Activated naive CD8-positive, alpha-beta T cell treated with anti-CD3 and anti-CD28 coated beads, Interleukin-2, amount 50 U/mL, for 16 hours (primary cell): ENCODE results near the gene QSER1.
"Not testable (repeated sequence)": the region's sequence is repeated elsewhere in the genome, so short reads cannot be mapped to it uniquely, and the experiment has no call there.

Source experiments
- DNase-seq: peaks from one replicate; pipeline ENCODE4 v3.0.0-alpha.2; 2020; ENCODE audit warnings: low read depth, low spot score

Gene QSER1

DNA sequence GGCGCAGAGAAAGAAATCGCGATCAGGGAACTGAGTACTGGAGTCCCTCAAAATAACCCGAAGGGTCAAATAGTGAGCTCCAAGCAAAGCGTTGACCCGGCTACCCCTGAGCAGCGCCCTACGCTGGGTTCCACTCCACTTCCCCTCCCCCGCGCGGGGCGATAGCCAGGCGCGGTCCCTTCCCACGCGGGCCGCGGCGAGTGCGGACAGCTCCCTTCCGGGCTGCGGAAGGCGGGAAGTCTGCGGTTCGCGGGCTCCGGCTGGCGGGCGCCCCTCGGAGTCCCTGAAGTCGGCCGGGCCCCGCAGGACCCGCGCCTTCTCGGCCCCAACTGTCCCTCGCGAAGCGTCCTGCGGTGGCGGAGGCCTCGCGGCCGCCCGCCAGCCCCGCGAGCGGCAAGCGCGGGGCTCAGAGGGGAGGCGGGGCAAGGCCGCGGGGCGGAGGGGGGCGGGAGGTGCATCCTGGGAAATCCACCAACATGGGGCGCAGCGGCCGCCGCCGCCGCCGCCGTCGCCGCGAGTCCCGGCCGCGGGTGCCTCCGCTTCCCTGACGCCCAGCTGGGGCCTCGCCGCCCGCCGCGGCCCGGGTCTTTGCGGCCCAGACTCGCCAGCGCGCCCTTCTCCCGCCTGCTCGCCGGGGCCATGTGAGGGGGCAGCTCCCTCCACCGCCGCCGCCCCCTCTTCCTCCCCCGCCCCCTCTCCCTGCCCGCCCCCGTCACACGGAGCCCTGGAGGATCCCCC is at the start of gene QSER1:
Gene QSER1, plus strand, starts transcription at position 457 of the 738 bp plus-strand sequence. CDS start 315 bp downstream, outside the sequence.
- peak; percentile 49 for DNase-seq

DNA sequence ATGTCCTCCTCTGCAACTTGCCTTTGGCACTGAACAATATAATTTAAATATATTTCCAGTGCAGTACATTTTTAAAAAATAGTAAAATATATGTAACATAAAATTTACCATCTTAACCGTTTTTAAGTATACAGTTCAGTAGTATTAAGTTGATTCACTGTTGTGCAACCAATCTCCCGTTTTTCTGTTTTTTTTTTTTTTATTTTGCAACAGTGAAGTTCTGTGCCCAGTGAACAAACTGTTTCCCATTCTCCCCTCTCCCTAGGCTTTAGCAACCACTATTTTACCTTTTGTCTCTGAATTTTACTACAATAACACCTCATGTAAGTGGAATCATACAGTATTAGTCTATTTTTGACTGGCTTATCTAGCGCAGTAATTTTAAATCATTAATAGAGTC is 49.1 kb upstream of the QSER1 start:
- no peak for DNase-seq

DNA sequence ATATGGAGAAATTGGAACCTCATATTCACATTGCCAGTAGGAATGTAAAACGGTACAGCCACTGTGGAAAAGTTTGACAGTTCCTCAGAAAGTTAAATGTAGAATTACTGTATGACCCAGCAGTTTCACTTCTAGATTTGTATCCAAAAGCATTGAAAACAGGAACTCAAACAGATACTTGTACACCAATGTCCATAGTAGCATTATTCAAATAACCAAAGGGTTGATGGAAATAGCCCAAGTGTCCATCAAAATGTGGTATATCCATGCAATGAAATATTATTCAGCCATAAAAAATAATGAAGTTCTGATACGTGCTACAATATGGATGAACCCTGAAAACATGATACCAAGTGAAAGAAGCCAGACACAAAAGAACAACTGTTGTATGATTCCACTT is 45.1 kb upstream of the QSER1 start:
- DNase-seq = no peak

DNA sequence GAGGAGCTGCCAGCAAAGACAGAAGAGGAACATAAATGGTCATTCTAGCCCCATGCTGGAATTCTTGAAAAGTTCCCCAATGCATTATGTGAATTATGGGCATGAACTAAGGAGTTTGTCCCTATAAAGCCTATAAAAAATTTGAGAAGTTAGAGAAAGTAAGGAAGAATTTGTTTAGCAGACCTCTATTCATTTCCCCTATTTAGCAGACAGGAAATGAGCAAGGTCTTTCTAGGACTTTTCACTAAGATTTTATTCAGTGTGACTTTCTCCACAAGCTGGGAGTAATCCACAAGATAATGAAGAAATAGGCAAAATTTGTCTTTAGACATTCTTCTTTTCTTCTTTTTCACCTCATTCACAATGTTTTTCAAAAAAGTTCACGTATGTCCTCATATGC is 42.9 kb upstream of the QSER1 start:
- DNase-seq = no peak

DNA sequence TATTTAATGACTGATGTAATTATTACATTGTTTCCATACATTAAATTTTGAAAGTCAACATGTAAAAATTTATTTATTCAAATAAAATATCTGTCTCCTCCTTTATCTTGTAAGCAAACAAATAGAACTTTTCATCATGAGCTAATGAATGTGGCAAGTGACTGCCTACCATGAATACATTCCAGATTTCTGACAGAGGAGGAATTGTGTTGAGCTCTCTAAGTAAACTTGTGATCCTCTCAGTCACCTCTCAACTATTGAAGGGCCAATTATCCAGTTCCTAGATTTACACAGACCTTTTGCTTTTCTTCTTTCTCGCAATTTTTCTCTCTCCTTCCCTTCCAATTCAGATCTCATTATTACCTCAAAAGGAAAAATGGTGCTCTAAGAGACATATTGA is 41.4 kb upstream of the QSER1 start:
- no peak for DNase-seq

DNA sequence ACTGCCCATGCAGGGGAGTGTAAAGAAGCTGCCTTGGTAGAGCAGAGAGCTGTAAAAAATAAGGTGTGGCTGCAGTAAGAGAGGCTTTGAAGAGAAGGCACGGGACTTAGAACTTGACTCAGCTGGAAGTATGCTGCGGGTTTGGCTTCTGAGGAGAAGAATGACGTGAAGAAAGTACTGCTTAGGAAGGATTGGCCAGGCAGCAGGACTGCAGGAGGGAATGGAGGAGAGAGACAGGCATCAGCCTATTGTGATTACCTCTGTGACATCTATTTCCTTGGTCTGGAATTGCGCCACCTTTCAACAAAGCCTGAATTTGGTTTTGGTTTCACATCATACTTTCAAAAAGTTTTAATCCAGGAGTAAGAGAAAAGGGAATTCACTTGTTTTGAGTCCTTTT is 40.4 kb upstream of the QSER1 start:
- no peak for DNase-seq

DNA sequence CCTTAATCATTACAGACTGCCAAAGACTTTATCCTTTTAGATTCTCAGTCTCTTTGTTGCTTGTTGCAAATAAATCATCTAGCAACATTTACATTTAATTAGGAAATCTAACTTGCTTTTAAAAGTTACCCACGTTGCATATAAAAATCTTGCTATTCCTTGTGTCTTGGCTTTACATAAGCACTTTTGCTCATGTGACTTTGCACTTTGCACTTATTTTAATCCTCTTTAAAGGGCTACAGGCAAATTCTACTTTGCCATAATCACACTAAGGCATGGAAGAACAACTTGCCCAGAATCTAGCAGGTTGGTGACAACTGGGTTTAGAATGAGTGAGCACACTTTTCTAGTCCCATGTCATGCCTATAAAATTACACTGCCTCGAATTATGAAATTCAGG is 37.0 kb upstream of the QSER1 start:
- no peak for DNase-seq

DNA sequence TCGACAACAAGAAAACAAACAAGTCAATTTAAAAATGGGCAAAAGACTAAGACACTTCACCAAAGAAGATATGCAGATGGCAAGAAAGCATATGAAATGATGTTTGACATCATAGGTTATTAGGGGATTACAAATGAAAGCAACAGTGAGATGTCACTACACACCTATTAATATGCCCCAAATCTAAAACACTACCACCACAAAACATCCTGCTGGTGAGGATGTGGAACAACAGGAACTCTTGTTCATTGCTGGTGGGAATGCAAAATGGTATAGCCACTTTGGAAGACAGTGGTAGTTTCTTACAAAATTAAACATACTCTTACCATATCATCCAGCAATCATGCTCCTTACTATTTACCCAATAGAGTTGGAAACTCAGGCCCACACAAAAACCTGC is 33.9 kb upstream of the QSER1 start:
- DNase-seq = no peak

DNA sequence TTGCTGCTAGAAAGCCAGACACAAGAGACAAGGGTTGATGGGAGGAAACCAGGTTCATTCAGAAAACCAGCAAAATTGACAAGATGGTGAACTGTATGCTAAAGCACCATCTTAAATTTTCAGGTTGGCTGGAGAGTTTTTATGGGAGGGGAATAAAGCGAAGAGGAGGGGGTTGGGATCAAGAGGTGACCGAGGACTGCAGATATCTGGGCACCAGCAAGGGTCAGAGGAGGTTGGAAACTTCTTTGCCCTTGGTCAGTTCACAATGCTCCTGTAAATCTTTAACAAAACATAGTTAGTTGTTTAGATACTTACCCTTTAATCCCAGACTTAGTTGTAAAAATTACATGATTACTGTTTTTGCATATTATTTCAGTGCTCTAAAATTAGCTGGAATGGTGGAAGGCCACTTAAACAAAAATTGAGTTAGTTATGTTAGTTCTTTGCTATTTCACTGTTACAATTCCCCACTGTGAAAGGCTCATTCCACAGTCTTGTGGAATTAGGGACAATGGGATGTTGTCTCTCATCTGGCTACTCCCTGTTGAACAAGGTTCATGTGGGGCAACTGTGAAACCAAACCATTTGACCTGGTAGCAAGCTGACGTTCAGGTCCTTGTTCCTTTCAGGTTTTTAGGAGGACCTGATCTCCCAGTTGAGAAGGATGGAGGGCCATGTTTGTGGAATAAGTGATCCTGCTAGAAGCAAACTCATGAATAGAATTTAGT is 30.6 kb upstream of the QSER1 start:
- DNase-seq = no peak

DNA sequence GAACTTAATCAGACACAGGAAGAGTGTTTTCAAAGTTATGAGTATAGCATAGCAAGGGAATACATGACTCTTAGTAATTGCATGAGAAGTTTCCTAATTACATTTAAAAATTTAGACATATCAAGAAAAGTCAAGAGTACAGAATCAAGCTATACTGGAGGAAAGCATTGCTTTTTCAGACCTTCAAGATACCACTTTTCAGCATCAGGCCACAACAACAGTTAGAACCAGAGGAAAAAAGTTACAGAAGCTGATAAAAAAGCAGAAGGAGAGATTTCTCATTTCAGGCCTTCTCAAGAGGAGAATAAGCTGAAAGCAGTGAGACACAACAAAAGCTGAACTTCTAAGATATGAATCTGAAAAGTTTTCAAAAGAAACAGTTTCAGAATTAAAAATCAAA is 28.1 kb upstream of the QSER1 start:
- DNase-seq = no peak

DNA sequence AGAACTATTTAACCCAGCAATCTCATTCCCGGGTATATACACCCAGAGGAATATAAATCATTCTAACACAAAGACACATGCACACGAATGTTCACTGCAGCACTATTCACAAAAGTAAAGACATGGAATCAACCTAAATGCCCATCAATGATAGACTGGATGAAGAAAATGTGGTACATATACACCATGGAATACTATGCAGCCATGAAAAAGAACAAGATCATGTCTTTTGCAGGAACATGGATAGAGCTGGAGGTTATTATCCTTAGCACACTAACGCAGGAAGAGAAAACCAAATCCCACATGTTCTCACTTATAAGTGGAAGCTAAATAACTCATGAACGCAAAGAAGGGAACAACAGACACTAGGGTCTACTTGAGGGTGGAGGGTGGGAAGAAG is 23.9 kb upstream of the QSER1 start:
- DNase-seq = not testable (repeated sequence)

DNA sequence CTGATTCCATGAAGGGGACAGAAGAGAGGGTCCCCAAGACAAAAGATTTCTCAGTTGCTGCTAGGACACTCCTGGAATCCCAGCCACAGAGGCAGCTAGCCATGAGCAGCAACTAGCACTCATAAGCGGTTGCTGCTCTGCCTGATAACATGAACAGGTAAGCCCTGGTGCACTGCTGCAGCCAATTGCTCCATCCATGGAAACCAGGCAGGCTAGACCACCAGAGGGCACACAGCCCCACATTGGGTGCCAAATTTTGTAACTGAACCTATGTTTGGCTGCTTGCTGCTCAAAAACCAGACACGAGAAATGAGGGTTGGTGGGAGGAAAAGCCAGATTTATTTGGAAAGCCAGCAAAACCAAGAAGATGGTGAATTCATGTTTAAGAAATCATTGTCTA is 21.9 kb upstream of the QSER1 start:
- DNase-seq = no peak

DNA sequence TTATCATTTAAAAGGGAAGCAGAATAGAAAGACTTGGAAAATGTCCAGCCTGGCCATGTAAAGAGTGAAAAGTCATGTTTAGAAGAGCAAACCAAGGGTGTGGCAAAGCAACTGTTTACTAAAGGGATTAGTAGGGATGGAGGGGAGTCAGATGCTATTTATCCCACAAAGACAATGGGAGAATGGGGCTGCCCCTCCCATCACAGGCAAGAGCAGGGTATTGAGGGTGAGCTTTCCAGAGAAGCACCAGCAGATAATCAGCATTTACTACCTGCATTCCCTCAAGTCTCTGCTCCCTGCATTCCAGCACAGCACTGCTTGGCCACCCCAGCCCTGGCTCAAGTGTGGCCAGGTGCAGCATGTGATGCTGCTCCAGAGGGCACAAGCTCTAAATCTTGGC is 18.5 kb upstream of the QSER1 start:
- DNase-seq = no peak

DNA sequence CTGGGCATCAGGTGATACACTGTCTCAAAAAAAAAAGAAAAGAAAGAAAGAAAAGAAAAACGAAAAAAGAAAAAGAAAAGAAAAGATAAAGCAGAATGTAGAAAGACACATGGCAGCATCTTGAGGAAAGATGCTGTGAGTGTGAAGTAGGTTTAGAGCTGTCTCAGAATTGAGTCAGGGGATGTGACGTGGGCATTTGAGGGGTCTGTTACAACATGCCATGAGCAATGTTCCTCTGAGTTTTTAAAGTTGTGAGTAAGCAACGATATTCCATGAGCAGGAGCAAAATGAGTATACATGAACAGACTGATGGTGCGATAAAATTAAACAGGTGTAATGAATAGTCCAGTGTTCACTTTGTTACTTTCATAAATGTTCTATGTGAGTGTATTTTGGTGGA is 11.3 kb upstream of the QSER1 start:
- no peak for DNase-seq

DNA sequence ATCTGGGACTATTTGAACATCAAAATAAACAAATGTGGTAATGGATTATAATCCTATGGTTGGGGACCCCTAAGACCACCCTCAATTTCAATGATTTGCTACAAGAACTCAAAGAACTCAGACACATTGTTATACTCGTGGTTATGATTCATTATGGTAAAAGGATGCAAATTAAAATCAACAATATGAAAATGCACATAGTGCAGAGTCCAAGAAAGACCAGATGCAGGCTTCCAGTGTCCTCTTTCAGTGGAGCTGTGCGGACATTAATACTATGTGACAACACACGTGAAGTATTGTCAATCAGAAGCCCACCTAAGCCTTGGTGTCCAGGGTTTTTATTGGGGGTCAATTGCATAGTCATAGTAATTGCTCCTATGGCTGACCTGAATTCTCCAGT is 9.2 kb upstream of the QSER1 start:
- no peak for DNase-seq

DNA sequence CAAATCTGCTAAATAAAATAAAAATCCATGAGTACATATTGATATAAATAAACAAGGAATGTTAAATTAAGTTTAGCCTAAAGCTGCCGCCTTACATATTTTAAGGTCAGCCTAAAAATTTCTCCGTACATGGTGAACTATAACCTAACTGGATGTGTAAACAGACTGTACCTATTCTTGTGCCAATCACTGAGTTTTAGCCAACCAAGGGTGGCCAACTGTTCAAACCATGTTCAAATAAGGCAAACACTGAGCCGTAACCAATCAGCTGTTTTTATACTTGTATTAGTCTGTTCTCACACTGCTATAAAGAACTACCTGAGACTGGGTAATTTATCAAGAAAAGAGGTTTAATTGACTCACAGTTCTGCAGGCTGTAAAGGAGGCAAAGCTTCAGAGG is 8.6 kb upstream of the QSER1 start:
- DNase-seq = no peak

DNA sequence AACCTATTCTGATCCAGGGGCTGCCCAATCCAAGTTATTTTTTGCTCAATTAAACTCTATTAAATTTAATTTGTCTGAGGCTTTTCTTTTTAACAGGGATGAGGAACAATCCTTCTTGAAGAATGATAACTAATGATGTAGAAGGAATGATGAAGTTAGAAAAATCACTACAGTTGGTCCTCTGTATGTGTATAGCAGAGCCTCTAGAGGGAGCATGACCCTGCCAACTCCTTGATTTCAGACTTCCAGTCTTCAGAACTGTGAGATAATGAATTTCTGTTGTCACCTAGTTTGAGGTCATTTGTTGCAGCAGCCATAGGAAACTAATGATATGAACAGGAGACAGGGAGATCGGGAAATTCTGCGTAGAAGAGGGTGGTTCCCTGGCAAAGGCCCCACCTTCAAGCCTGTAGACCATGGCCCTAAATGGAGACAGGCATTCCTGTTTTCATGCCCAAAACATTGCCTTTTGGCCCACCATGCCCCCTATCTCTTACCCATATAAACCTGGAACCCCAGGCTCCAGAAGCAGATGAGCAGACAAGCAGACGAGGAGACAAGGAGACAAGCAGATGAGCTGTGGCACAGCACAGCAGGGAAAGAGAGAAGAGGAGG is 7.7 kb upstream of the QSER1 start:
- DNase-seq = no peak

DNA sequence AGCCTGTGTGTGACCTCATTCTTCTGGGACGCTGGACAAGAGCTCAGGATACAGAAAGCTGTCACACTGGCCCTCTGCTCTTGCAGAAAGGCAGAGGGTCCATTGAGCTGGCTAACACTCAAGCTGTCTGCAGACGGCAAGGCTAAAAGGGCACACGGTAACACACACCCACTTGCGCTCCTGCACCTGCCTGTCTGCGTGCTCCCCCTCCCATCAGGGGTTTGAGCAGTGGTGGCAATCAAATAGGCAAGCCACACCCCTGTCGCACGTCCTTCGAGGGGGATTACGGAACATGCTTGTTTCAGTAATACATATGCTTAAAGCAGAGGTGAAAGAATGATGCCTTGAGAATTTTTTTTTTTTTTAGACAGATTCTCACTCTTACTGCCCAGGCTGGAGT is 7.1 kb upstream of the QSER1 start:
- DNase-seq = no peak

DNA sequence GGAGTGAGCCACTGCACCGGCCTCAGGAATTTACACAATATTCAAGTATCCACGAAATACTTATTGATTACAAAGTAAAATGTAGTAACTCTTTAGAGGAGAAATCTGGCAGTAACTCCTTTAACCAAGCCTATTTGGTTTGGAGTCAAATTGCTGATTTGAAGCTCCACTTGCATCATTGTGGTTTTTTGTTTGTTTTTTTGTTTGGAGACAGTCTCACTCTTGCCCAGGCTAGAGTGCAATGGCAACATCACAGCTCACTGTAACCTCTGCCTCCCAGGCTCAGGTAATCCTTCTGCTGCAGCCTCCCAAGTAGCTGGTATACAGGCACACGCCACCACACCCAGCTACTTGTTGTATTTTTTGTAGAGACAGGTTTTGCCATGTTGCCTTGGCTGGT is 6.4 kb upstream of the QSER1 start:
- no peak for DNase-seq

DNA sequence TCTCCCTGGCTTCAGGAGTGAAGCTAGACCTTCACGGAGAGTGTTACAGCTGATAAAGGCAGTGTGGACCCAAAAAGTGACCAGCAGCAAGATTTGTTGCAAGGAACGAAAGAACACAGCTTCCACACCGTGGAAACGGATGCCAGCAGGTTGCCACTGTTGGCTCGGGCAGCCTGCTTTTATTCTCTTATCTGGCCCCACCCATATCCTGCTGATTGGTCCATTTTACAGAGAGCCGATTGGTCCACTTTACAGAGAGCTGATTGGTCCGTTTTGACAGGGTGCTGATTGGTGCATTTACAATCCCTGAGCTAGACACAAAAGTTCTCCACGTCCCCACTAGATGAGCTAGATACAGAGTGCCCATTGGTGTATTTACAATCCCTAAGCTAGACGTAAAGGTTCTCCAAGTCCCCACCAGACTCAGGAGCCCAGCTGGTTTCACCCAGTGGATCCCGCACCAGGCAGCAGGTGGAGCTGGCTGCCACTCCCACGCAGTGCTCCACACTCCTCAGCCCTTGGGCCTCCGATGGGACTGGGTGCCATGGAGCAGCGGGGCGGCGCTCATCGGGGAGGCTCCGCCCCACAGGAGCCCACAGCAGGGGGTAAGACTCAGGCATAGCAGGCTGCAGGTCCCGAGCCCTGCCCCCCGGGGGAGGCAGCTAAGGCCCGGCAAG is 4.8 kb upstream of the QSER1 start:
- not testable (repeated sequence) for DNase-seq

DNA sequence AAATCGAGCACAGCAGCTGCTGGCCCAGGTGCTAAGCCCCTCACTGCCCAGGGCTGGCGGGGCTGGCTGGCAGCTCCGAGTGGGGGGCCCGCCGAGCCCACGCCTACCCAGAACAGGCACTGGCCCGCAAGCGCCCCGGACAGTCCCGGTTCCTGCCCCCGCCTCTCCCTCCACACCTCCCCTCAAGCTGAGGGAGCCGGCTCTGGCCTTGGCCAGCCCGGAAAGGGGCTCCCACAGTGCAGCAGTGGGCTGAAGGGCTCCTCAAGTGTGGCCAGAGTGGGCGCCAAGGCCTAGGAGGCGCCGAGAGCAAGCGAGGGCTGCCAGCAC is 4.3 kb upstream of the QSER1 start:
- not testable (repeated sequence) for DNase-seq

DNA sequence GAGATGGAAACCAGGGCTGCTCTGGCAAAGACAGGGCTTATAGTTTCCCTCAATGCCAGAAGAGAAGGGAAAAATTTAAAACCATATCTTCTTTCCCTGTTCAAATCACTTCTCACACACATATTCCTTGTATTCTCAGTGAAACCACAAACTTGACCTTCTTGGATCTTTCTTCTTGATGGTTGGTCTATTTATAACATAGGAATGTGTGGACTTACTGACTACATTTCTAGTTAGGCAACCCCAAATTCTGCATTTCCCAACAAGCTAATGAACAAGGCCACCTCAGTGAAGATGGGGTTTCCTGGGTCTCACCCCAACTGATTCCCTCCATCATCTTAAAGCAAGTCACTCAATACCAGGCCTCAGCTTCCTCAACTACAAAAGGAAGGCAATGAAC is 3.8 kb upstream of the QSER1 start:
- no peak for DNase-seq
